ENCODE results near the gene CHPT1. TPM values are rescaled to one million over a fixed set of nuclear protein-coding genes. Genes with fewer than 3 reads are reported as not detected.
"Not testable (repeated sequence)": the region's sequence is repeated elsewhere in the genome, so short reads cannot be mapped to it uniquely, and the experiment has no call there.

Gene CHPT1
- total RNA-seq, 2 experiments from 2014 or later, result 29.8 to 31.2 TPM

DNA sequence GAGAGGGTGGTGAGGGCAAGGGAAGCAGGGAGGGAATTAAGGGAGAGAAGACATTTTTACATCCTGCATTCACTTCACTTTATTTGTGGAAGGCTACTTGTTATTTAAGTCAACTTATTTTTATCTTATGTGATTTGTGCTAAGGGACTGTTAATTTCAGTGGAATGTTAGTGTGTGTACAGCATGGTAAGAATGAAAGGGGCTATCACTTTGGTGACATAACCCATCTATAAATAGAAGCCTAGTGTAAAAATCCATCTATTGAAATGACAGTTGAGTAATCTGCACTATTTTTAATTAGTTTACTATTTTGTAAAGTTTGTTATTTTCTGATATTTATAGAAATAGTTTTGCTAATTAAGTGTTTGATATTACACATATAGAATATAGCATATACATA, 16.8 kb upstream of the CHPT1 start:
- CTCF ChIA-PET, result no interaction called here
- POLR2A ChIA-PET, result no interaction called here

DNA sequence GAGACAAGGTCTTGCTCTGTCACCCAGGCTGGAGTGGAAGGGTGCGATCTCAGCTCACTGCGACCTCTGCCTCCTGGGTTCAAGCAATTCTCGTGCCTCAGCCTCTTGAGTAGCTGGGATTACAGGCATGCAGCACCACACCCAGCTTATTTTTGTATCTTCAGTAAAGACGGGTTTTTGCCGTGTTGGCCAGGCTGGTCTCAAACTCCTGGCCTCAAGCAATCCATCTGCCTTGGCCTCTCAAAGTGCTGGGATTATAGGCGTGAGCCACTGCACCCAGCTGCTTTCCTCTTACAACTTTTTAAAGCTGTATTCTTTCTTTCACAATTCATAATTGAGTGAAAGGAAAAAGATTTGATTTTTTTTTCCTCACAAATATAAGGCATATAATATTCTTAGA, 15.8 kb upstream of the CHPT1 start:
- POLR2A ChIA-PET, CTCF ChIA-PET: not testable (repeated sequence)

DNA sequence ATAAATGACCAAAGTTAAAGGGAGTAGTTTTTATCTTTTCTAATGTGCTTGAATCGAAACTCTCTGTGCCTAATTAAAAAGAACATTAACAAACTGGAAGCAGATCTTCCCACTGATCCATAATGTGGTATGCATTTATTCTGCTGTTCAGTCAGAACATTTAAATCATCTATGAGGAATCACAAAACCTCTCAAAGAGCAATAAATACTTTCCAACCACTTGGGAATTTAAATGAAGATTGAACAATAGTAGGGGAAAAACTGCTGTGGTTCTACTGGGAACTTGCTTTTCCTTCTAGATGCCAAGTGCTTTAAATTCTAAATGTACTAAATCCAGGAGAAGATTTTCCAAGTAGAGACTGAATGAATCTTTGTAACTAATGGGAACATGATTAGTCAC, 12.3 kb upstream of the CHPT1 start:
- CTCF ChIA-PET, result no interaction called here
- POLR2A ChIA-PET, result no interaction called here

DNA sequence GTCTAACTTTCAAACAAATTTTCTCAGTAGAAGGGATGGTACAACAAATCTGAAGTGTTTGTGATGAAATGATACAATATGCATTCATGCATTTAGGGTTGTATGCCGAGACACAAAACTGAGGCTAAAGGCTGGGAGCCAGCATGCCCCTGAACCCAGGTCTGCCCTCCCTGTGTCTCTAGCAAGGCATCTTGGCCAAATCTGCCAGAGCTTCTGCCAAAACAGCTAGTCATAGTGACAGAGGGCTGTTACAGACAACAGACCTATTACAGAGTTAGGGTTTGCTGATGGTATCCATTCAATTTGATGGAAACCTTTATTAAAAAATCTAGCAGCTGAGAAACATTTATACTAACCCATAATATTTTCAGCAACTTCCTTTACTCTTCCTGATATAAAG, 11.3 kb upstream of the CHPT1 start:
- POLR2A ChIA-PET, result no interaction called here
- CTCF ChIA-PET, result no interaction called here

DNA sequence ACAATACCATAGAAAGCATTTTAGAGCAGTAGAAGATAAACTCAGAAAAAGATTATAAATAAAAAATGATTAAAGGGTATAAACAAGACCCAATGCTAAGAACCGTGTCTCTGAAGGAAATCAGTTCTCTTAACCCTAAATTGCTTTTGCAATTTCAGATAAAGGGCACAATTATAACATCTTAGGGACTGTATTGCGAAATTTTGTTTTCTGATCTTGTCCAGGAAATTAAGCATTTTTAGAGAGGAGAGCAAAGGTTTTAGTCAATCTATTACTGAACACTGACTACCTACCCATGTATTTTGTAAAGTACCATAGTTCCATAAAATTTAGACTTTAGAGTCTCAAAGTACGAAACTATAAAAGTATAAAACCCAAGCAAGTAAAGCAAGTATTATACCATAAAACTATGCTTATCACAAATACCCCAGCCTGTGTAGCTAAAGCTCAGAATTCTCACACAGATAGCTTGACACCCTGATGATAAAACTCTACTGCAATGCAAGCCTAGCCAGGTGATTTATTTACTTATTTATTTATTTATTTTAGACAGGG, 6.8 kb upstream of the CHPT1 start:
- CTCF ChIA-PET, result no interaction called here
- POLR2A ChIA-PET, result no interaction called here

DNA sequence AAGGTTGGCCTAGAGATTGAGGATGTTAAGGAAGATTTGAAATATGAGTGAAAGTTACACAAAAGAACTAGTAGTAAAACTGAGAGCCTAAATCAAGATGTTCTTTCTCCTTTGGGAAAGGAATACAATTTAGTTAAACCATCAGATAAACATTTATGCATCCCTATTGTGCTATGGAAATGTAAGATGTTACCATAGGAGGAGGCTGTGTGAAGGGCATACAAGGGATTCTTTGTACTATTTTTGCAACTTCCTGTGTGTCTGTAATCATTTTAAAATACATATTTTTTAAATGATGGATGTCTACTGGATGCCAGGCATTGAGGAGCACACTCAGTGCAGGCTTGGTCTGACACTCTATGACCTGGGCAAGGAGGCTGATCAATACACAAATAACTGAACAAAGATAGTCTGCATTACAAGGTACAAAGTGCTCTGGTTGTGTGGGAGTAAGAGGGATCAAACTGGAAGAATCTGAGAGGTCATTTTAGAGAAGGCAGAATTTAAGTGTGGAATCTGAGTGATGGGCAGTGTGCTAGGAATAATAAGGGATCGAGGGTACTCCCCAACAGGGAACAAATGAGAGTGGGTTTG, 5.8 kb upstream of the CHPT1 start:
- CTCF ChIA-PET, result no interaction called here
- POLR2A ChIA-PET, result no interaction called here

DNA sequence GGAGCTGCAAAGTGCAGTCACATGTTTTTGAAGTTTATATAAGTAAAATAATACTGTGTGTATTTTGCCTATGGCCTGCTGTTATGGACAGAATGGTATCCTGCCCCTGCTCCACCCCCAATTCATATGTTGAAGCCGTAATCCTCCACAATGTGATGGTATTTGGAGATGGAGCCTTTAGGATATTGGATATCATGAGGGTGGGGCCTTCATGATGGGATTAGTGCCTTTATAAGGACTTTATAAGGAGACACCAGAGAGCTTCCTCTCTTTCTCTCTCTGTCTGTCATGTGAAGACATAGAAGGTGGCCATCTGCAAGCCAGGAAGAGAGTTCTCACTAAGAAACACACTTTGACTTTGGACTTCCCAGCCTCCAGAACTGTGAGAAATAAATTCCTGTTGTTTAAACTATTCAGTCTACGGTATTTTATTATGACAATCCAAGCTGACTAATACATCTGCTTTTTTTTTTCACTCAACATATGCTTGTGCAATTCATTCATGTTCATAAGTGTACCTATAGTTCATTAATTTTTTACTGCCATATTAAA, 3.1 kb upstream of the CHPT1 start:
- POLR2A ChIA-PET, result no interaction called here
- CTCF ChIA-PET, result no interaction called here

DNA sequence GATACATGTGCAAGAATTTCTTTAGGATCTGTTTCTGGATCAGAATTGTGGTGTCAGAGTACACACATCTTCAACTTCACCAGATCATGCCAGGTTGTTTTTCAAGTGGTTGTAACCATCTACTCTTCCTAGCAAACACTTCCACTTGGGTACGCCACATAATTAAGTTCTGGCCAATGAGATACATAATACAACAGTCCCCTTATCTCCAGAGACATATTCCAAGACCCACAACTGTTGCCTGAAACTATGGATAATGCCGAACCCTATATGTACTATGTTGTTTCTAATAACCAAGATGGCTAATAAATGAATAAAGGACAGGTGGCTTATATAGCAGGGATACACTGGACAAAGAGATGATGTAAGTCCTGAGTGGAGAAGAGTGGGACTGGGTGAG, 2.5 kb upstream of the CHPT1 start:
- CTCF ChIA-PET, result no interaction called here
- POLR2A ChIA-PET, result no interaction called here

DNA sequence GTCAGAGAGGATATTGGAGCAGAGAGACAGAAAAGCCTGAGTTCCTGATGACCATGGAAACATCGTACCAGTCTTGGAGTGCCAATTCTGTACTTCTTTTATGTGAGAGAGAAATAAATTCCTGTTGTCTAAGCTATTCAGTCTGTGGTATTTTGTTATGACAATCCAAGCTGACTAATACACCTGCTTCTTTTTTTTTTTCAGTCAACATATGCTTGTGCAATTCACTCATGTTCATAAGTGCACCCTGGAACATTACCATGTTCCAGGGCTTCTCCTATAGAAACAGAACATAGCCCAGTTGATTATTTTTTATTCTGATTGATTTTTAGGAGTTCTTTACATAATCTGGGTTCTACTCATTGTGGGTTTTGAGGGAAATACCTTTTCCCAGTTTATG, 1.7 kb upstream of the CHPT1 start:
- CTCF ChIA-PET, result no interaction called here

DNA sequence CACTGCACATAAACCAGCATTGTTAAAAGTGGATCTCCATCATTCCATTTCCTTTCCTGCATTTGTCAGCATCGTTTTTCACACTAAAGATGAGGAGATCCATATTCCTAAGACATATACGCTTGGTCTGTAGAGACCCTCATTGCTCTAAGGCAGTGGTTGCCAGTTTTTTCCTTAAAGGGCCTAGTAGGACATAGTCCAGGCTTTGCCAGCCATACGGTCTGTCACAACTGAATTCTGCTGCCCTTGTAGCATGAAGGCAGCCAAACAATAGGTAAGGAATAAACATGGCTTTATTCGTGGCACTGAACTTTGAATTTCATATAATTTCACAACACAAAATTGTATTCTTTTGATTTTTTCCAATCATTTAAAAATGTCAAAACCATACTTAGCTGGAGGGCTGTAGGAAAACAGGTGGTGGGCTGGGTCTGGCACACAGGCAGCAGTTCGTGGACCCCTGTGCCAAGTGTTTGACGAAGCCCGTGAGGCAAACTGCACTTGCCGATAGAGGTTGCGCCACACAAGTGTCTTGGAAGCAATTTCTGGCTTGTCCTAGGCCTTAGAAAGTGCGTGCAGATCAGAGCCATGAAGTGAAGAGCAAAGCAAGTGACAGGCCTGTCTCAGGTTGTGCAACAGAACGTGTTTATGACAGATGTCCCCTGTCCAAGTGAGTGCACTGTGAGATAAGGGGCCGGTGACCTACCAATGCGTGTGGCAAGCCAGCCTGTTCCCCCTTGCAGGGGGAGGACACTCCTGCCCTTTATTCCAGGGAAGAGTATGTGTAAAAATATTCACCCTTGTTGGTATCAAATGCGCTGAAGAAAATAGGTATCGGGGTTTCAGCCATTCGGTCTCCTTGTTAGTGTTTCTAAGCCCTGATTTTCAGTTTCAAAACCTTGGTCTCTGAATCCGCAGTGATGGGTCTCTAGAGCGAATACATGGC, 916 bp upstream of the CHPT1 start:
- ChIA-PET POLR2A (no interaction called here), CTCF (no interaction called here)

More for the DNA sequence above, 1.7 kb upstream of the CHPT1 start:
- POLR2A ChIA-PET, result no interaction called here

DNA sequence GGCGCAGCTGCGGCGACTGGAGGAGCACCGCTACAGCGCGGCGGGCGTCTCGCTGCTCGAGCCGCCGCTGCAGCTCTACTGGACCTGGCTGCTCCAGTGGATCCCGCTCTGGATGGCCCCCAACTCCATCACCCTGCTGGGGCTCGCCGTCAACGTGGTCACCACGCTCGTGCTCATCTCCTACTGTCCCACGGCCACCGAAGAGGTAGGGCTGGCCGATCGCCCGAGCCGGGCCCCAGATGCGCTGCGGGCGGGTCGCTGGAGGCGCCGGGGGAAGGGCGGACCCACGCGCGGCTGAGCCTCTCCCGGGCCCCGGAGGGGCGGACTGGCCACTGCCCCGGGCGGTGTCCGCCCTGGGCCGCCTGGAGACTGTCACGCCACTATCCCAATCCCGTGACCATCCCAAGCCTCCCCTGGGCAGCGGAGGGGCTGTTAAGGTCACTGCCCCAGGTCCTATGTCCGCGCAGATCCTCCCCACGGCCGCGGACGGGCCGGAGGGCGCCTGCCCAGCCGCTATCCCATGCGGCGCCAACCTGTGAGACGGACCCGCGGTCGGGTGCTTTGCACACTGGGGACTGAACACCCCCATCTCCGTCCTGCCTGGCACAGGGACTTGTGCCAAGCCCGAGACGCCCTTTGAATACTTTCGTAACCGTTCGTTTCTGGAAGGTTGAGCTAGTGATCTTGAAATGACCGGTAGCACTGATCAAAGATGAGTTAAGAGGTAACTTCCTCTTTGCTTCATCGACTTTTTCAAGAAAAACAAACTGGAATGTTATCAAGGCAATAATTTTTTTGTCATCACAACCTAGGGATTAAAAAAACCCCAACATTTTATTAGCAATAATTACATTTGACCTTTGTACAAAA, 725 bp downstream of the CHPT1 start:
- CTCF ChIA-PET, result no interaction called here
- POLR2A ChIA-PET, result no interaction called here

DNA sequence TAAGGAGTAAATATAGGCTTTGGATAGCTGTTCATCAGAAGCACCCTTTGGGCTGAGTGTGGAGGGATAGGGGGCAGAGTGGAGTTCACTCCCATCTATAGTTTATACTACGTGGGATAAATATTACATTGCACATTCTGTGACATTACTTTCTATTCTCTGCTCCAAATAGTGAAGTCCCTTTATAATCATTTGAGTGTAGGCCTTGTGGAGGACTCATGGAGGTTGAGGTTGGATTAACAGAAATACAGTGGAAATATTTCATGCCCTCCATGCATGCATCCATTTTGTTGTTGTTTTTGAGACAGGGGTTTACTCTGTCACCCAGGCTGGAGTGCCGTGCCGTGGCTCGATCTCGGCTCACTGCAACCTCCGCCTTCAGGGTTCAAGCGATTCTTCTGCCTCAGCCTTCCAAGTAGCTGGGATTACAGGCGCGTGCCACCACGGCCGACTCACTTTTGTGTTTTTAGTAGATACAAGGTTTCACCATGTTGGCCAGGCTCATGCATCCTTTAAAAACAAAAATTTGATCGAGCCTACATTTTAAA, 1.4 kb downstream of the CHPT1 start:
- POLR2A ChIA-PET, result no interaction called here
- CTCF ChIA-PET, result no interaction called here

DNA sequence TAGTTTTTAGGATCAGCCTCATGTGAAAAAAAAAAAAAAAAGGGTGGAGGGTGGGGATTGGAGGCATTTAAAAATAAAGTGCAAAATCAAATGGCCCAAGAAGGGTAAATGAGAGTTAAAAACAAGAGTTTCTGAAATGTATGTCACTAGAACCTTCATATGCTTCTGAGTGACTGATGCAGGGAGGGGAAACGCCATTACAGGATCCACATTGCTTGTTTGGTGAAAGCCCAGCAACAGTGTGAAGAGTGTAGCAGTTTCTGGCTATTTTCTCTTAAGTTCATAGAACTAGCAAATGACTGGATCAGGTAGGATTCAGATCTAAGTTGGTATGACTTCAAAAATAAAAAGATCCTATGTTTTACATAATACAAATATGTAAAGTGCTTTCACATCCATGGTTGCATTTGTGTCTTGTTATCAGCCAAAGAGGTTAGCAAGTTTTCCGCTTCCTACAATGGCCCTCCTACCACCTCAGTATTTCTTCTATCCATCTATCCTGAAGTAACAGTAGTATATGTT, 2.9 kb downstream of the CHPT1 start:
- ChIA-PET CTCF (interaction anchor here (0.7 kb wide), 1 partner anchor 424 kb away, joined by 3 read pairs; no protein-coding TSS in a partner anchor), POLR2A (no interaction called here)

DNA sequence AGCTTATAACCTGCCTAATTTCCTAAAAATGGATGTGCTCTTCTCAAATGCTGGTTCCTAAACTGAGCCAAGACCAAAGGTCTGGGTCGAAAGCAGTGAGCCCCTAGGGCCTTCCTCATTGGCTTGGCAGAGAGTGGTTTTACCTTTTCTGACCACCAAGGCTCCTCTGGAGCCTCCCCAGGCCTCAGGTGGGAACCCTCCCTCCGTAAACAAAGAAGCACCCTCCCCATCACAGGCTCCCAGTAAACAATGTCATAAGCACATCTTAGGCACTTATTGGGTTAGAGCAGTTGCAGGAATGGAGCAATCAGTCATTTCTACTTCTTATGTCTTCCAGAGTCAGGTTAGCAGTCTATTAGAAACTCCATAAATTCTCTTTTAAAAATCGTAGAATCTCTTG, 6.0 kb downstream of the CHPT1 start:
- ChIA-PET CTCF (interaction anchor here (0.7 kb wide), 1 partner anchor 144 kb away, joined by 3 read pairs; no protein-coding TSS in a partner anchor), POLR2A (no interaction called here)

DNA sequence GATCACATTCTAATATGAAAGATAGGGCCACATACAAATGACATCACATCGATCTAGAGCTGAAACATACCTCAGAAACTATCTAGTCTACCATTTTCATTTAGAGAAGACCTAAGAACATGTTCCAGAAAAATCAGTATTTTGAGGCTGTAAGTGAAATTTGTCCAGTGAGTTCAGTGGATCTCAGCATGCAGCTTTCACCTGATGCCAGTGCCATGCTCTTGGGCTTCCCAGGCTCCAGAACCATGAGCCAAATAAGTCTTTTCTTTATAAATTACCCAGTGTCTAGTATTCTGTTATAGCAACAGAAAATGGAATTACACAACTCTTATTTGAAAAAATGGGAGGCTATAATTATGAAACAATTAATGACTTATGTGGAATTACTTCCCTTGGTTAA, 9.0 kb downstream of the CHPT1 start:
- CTCF ChIA-PET, result no interaction called here
- POLR2A ChIA-PET, result no interaction called here

DNA sequence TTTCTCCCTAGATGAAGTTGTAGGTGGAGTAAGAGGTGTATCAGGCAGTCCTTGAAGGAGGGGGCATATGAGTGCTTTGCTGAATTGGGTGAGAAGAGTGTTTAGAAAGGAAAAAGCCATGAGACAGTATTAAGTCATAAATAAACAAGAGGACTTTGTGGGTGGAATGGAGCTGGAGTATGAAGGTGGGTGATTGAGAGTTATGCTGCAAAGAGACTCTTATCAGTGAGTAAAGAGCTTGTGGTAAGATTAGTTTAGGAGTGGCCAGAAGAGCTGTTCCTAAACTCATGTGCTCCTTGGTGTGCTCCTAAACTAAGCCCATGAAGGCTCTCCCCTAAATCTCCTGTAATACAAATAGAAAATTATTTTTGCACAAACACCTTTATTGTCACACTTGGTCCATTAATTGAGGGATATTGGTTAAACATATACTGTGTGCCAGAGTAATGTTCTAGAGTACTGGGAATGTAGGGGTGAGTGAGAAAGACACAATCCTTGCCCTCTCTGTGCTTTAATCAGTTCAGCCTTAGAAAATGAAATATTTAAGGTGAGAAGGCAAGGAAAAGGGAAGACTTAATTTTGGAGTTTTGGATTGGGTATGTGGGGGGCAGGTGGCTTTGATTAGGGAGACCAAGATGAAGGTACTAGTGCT, 9.8 kb downstream of the CHPT1 start:
- ChIA-PET CTCF (no interaction called here), POLR2A (no interaction called here)

DNA sequence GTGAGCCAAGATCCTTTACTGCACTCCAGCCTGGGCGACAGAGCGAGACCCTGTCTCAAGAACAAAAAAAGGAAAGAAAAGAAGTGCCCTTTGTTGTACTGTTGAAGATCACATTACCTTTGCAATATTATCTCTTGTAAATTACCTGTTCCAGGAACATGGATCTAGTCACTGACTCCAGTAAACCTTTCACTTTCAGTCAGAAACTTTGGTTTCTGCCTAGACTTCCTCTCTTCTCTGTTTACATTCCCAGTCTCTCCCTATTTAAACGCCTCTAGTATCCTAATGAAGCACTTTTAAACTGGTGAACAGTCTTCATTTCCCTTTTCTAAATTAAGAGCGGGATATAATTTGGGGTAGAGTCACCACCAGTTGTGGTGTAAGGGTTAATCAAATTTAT, 12.8 kb downstream of the CHPT1 start:
- POLR2A ChIA-PET, result no interaction called here

DNA sequence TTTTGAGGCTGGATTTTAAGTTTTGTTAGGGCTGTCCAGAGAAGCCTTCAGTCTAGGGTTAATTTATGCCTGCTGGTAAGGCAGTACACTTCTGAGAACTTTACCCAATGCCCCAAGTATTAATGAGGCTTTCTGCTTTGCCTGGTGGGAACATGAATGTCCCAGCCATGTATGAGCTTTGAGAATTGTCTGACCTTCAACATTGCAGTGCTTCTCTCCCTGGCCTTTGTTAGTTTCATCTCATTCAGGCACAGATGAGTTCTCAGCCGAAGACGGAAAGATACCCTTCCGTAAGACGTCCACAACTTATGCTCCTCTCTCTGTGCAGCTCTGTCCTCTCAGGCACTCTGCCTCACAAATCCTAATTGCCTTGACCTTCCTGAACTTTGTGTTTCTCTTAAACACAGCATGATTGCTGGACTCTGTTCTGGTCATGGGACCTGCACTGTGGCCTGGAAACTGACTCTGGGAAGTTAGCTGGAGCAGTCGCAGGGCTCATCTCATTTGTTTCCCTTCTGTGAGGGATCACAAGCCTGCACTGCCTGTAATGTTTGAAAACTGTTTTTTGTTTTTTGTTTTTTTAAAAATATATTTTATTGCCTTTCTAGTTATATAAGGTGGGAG, 15.7 kb downstream of the CHPT1 start:
- ChIA-PET POLR2A (no interaction called here), CTCF (no interaction called here)

More for the DNA sequence above, 12.8 kb downstream of the CHPT1 start:
- CTCF ChIA-PET, result no interaction called here

DNA sequence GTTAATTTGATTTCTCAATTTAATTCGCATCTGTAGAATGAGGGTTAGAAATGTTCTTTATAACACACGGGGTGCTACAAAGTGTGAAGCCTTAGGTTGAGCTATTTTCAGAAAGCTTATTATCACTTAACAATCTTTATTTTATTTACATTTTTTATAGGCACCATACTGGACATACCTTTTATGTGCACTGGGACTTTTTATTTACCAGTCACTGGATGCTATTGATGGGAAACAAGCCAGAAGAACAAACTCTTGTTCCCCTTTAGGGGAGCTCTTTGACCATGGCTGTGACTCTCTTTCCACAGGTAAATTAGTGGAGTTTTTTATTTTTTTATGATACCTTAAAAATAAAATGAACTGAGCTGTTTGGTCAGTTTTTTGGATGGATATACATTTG, 16.5 kb downstream of the CHPT1 start:
- ChIA-PET CTCF (no interaction called here), POLR2A (no interaction called here)

Measured in activated CD8-positive, alpha-beta memory T cell treated with anti-CD3 and anti-CD28 coated beads for 36 hours (primary cell).